K562 (cell line): Measurements from ENCODE around the gene TRAPPC12. TPM values are rescaled to one million over a fixed set of nuclear protein-coding genes. Genes with fewer than 3 reads are reported as not detected.

Source experiments
- NCOA1 ChIP-seq: fragments of 450-650 bp; IDR thresholded peaks from 2 replicates; pipeline ENCODE4 v1.6.1; 2016; ENCODE audit warnings: low read depth
- NR2C2 ChIP-seq, 2 experiments: fragments of 200-800 bp in 1 of 2; sonication (Bioruptor generic) in 1 of 2; sonication (generic) in 1 of 2; formaldehyde crosslinking in 1 of 2; IDR thresholded peaks; 2 replicates each; pipeline versions ENCODE4 v1.6.1 to v1.8.0; 2016 to 2022; ENCODE audit warnings: mild to moderate bottlenecking in 1 of 2, missing compliant biosample characterization in 1 of 2, missing genetic modification characterization in 1 of 2, missing genetic modification reagents in 1 of 2
- POLR2B ChIP-seq: fragments of 450-650 bp; IDR thresholded peaks from 2 replicates; pipeline ENCODE4 v1.6.1; 2018; ENCODE audit warnings: low read depth; ENCODE audit not compliant: partially characterized antibody
- SRSF3 ChIP-seq: fragments of 200-400 bp; formaldehyde crosslinking; IDR thresholded peaks from 2 replicates; pipeline ENCODE4 v1.6.1; 2016; ENCODE audit warnings: mild to moderate bottlenecking, low read length, moderate library complexity; ENCODE audit not compliant: insufficient read depth
- ZNF140 ChIP-seq: fragments of 250-450 bp; sonication (Bioruptor Pico); IDR thresholded peaks from 2 replicates; pipeline ENCODE4 v1.8.0; 2021; ENCODE audit warnings: moderate library complexity, mild to moderate bottlenecking, inconsistent platforms
- polyA plus RNA-seq, 8 experiments: library from polyadenylated mRNA; depleted of rRNA in 4 of 8; stranded (reverse) in 5 of 8; unstranded in 3 of 8; fragments of >200 nt; fragmentation: Nextera tagmentation in 2 of 8; fragmentation: Illumina TruSeq in 1 of 8; extraction: Ambion mirVana in 2 of 8; extraction: Trizol in 1 of 8; gene quantifications; 2 replicates each; pipeline versions ENCODE4 v1.2.1 to v1.2.3, GENCODE V29; 2011 to 2014; ENCODE audit warnings: inconsistent platforms in 1 of 8, missing spikeins in 1 of 8
- total RNA-seq, 7 experiments: library from RNA; depleted of rRNA in 6 of 7; stranded (reverse); fragments of >200 nt in 6 of 7; fragmentation: Illumina TruSeq in 2 of 7; extraction: Trizol in 2 of 7; gene quantifications; 2 replicates each; pipeline versions ENCODE4 v1.2.1 to v1.2.3, GENCODE V29; 2011 to 2021; ENCODE audit warnings: low replicate concordance in 1 of 7
- TF ChIP-seq, protein P1 (sequence below), 2 experiments: fragments of 450-650 bp; IDR thresholded peaks; 2 replicates each; pipeline ENCODE4 v1.6.1; 2016; ENCODE audit warnings: mild to moderate bottlenecking in 2 of 2, borderline replicate concordance in 1 of 2, low read depth in 1 of 2, moderate library complexity in 1 of 2
- TF ChIP-seq, protein P2 (sequence below): sonication (generic); formaldehyde crosslinking; IDR thresholded peaks from 2 replicates; pipeline ENCODE4 v1.8.0; 2023; ENCODE audit warnings: missing genetic modification reagents, mild to moderate bottlenecking, borderline replicate concordance
- TF ChIP-seq, protein P3 (sequence below), 2 experiments: fragments of 450-650 bp; conservative IDR thresholded peaks; 2 replicates each; pipeline ENCODE4 v1.6.1; 2017; ENCODE audit warnings: mild to moderate bottlenecking in 2 of 2, moderate library complexity in 2 of 2

TRAPPC12 gene
- total and polyA plus RNA-seq, 9 of the 15 experiments (the other 6 are each of a cell fraction or from before 2014, with no cell fraction given), result 8.0 to 75.2 (median 39.1) TPM

DNA sequence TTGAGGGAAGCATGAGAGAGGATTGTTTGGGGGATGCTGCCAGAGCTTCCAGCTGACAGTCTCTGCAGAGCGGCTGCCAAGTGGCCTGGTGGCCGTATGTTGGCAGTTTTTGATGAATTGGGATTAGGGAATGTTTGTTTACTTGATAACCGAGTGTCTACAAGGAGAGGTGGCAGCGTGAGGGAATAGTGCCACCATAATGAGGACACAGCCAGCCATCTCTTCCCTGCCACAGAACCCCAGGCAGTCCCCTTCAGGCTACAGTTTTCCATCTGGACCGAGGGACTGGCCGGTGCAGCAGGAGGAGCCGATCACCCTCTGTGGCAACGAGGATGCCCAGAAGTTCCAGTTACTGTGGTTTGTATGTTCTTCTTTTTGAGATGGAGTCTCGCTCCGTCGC, 55.2 kb downstream of the TRAPPC12 start (continued):
- TF ChIP-seq, protein P1, sequence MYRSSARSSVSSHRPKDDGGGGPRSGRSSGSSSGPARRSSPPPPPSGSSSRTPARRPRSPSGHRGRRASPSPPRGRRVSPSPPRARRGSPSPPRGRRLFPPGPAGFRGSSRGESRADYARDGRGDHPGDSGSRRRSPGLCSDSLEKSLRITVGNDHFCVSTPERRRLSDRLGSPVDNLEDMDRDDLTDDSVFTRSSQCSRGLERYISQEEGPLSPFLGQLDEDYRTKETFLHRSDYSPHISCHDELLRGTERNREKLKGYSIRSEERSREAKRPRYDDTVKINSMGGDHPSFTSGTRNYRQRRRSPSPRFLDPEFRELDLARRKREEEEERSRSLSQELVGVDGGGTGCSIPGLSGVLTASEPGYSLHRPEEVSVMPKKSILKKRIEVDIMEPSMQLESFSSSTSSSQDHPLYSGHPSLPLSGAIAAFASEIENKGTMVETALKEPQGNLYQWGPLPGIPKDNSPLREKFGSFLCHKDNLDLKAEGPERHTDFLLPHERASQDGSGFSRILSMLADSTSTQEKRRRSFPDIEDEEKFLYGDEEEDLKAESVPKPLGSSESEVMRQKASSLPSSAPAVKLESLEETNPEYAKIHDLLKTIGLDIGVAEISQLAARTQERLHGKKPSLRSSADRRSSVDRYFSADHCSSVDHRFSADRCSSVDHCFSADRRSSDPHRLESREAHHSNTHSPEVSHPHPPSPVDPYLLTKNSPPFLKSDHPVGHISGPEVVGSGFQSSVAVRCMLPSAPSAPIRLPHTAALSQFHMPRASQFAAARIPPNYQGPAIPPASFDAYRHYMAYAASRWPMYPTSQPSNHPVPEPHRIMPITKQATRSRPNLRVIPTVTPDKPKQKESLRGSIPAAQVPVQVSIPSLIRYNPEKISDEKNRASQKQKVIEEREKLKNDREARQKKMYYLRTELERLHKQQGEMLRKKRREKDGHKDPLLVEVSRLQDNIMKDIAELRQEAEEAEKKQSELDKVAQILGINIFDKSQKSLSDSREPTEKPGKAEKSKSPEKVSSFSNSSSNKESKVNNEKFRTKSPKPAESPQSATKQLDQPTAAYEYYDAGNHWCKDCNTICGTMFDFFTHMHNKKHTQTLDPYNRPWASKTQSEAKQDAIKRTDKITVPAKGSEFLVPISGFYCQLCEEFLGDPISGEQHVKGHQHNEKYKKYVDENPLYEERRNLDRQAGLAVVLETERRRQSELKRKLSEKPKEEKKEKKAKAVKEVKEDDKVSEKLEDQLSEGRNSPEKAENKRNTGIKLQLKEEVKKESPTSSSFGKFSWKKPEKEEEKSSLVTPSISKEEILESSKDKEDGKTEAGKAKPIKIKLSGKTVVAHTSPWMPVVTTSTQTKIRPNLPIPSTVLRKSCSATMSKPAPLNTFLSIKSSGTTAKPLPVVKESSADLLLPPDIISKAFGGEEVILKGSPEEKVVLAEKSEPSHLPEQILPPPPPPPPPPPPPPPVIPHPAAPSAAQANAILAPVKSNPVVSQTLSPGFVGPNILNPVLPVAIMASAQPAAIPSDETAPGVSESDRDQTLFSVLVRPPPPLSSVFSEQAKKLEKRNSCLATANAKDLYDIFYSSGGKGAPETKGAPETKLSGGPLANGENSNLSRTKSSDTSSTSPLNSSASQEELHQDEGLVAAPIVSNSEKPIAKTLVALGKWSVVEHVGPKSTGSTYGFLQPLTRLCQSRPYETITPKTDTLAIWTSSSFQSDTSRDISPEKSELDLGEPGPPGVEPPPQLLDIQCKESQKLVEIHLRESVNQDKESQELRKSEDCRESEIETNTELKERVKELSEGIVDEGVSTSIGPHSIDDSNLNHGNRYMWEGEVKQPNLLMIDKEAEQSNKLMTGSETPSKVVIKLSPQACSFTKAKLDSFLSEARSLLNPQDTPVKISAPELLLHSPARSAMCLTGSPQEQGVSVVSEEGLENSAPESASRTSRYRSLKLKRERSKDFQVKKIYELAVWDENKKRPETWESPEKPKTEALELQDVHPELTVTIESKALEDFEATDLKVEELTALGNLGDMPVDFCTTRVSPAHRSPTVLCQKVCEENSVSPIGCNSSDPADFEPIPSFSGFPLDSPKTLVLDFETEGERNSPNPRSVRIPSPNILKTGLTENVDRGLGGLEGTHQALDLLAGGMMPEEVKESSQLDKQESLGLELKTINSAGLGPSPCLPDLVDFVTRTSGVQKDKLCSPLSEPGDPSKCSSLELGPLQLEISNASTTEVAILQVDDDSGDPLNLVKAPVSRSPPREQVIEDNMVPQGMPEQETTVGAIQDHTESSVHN (IDR thresholded peaks at IDR 0.05; ENCODE audit: borderline replicate concordance in 1 of 2, low read depth in 1 of 2), result no peak
- TF ChIP-seq, protein P2, sequence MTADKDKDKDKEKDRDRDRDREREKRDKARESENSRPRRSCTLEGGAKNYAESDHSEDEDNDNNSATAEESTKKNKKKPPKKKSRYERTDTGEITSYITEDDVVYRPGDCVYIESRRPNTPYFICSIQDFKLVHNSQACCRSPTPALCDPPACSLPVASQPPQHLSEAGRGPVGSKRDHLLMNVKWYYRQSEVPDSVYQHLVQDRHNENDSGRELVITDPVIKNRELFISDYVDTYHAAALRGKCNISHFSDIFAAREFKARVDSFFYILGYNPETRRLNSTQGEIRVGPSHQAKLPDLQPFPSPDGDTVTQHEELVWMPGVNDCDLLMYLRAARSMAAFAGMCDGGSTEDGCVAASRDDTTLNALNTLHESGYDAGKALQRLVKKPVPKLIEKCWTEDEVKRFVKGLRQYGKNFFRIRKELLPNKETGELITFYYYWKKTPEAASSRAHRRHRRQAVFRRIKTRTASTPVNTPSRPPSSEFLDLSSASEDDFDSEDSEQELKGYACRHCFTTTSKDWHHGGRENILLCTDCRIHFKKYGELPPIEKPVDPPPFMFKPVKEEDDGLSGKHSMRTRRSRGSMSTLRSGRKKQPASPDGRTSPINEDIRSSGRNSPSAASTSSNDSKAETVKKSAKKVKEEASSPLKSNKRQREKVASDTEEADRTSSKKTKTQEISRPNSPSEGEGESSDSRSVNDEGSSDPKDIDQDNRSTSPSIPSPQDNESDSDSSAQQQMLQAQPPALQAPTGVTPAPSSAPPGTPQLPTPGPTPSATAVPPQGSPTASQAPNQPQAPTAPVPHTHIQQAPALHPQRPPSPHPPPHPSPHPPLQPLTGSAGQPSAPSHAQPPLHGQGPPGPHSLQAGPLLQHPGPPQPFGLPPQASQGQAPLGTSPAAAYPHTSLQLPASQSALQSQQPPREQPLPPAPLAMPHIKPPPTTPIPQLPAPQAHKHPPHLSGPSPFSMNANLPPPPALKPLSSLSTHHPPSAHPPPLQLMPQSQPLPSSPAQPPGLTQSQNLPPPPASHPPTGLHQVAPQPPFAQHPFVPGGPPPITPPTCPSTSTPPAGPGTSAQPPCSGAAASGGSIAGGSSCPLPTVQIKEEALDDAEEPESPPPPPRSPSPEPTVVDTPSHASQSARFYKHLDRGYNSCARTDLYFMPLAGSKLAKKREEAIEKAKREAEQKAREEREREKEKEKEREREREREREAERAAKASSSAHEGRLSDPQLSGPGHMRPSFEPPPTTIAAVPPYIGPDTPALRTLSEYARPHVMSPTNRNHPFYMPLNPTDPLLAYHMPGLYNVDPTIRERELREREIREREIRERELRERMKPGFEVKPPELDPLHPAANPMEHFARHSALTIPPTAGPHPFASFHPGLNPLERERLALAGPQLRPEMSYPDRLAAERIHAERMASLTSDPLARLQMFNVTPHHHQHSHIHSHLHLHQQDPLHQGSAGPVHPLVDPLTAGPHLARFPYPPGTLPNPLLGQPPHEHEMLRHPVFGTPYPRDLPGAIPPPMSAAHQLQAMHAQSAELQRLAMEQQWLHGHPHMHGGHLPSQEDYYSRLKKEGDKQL, result no peak
- TF ChIP-seq SRSF3, result no peak
- TF ChIP-seq POLR2B, result no peak
- no peak for TF ChIP-seq NR2C2 (CRISPR knock-in tag; IDR thresholded peaks at IDR 0.05)
- TF ChIP-seq NR2C2 (tag; IDR thresholded peaks at IDR 0.05), result no peak
- TF ChIP-seq ZNF140 (CRISPR knock-in tag), result no peak
- TF ChIP-seq, protein P3, sequence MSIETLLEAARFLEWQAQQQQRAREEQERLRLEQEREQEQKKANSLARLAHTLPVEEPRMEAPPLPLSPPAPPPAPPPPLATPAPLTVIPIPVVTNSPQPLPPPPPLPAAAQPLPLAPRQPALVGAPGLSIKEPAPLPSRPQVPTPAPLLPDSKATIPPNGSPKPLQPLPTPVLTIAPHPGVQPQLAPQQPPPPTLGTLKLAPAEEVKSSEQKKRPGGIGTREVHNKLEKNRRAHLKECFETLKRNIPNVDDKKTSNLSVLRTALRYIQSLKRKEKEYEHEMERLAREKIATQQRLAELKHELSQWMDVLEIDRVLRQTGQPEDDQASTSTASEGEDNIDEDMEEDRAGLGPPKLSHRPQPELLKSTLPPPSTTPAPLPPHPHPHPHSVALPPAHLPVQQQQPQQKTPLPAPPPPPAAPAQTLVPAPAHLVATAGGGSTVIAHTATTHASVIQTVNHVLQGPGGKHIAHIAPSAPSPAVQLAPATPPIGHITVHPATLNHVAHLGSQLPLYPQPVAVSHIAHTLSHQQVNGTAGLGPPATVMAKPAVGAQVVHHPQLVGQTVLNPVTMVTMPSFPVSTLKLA (conservative IDR thresholded peaks at IDR 0.05), result no peak
- no peak for TF ChIP-seq NCOA1
